Ishikawa (cell line): ENCODE results near the gene TMEM178B.
A peak's percentile ranks its signal among the peaks of the same experiment; 100 is the strongest.

Experiments used
- CEBPB ChIP-seq: IDR thresholded peaks from 2 replicates; pipeline ENCODE4 v1.6.1; 2012
- CREB1 ChIP-seq: IDR thresholded peaks from 2 replicates; pipeline ENCODE4 v1.6.1; 2012; ENCODE audit warnings: low read depth
- EGR1 ChIP-seq: IDR thresholded peaks from 2 replicates; pipeline ENCODE4 v1.6.1; 2012
- EP300 ChIP-seq: IDR thresholded peaks from 2 replicates; pipeline ENCODE4 v1.6.1; 2012; ENCODE audit warnings: borderline replicate concordance
- FOXM1 ChIP-seq: IDR thresholded peaks from 2 replicates; pipeline ENCODE4 v1.6.1; 2012; ENCODE audit warnings: low read depth, borderline replicate concordance
- NFIC ChIP-seq: IDR thresholded peaks from 2 replicates; pipeline ENCODE4 v1.6.1; 2012
- RAD21 ChIP-seq: IDR thresholded peaks from 2 replicates; pipeline ENCODE4 v1.6.1; 2012; ENCODE audit warnings: low read depth
- TAF1 ChIP-seq: IDR thresholded peaks from 2 replicates; pipeline ENCODE4 v1.6.1; 2012; ENCODE audit warnings: low read depth, mild to moderate bottlenecking
- TCF12 ChIP-seq: IDR thresholded peaks from 2 replicates; pipeline ENCODE4 v1.6.1; 2012; ENCODE audit warnings: low read depth
- TEAD4 ChIP-seq: IDR thresholded peaks from 2 replicates; pipeline ENCODE4 v1.6.1; 2012
- YY1 ChIP-seq: IDR thresholded peaks from 2 replicates; pipeline ENCODE4 v1.6.1; 2012; ENCODE audit warnings: low read depth
- ZBTB7A ChIP-seq: IDR thresholded peaks from 2 replicates; pipeline ENCODE4 v1.6.1; 2012; ENCODE audit warnings: low read depth
- TF ChIP-seq, protein P1 (sequence below): IDR thresholded peaks from 2 replicates; pipeline ENCODE4 v1.6.1; 2012
- TF ChIP-seq, protein P2 (sequence below): IDR thresholded peaks from 2 replicates; pipeline ENCODE4 v1.6.1; 2012
- TF ChIP-seq, protein P3 (sequence below): IDR thresholded peaks from 2 replicates; pipeline ENCODE4 v1.6.1; 2012; ENCODE audit warnings: low read depth, mild to moderate bottlenecking

The TMEM178B gene

DNA sequence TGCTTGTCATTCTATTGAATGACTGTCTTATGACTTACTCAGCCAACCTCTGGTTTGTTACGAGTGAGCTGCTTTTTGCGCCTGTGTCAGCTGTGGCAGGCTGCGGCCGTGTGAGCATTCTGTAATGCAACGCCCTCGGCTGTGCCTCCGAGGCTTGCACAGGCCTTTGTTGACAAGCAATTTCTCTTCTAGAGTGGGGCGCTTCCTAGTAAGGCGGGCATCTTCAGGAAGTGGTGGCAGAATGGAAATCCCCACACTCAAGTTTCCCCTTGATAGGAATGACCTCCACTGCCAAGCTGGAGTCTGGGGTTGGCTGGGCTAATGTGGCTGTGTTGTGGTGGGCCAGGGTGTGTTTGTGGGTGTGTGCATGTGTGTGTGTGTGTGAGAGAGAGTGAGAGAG lies 20.2 kb upstream of the TMEM178B start:
- TF ChIP-seq EP300, result no peak
- TF ChIP-seq EGR1, result no peak
- no peak for TF ChIP-seq FOXM1
- no peak for TF ChIP-seq TEAD4

DNA sequence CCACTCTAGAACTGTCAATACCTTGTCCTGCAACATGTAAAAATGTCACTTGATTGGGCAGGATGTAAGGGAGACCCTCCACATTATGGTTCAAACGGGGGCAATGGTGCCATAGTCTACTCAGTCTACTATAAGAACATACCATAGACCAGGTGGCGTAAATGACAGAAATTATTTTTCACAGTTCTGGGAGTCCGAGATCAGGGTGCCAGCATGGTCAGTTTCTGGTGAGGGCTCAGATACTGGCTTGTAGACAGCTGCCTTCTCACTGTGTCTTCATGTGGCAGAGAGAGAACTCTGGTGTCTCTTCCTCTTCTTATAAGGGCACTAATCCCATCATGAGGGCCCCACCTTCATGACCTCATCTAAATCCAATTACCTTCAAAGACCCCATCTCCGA lies 18.7 kb upstream of the TMEM178B start:
- TF ChIP-seq, protein P1, sequence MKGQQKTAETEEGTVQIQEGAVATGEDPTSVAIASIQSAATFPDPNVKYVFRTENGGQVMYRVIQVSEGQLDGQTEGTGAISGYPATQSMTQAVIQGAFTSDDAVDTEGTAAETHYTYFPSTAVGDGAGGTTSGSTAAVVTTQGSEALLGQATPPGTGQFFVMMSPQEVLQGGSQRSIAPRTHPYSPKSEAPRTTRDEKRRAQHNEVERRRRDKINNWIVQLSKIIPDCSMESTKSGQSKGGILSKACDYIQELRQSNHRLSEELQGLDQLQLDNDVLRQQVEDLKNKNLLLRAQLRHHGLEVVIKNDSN, result no peak
- no peak for TF ChIP-seq CEBPB
- no peak for TF ChIP-seq NFIC
- no peak for TF ChIP-seq TEAD4
- TF ChIP-seq FOXM1, result no peak
- no peak for TF ChIP-seq RAD21
- no peak for TF ChIP-seq EGR1
- TF ChIP-seq, protein P2, sequence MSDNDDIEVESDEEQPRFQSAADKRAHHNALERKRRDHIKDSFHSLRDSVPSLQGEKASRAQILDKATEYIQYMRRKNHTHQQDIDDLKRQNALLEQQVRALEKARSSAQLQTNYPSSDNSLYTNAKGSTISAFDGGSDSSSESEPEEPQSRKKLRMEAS, result no peak
- TF ChIP-seq ZBTB7A, result no peak
- TF ChIP-seq, protein P3, sequence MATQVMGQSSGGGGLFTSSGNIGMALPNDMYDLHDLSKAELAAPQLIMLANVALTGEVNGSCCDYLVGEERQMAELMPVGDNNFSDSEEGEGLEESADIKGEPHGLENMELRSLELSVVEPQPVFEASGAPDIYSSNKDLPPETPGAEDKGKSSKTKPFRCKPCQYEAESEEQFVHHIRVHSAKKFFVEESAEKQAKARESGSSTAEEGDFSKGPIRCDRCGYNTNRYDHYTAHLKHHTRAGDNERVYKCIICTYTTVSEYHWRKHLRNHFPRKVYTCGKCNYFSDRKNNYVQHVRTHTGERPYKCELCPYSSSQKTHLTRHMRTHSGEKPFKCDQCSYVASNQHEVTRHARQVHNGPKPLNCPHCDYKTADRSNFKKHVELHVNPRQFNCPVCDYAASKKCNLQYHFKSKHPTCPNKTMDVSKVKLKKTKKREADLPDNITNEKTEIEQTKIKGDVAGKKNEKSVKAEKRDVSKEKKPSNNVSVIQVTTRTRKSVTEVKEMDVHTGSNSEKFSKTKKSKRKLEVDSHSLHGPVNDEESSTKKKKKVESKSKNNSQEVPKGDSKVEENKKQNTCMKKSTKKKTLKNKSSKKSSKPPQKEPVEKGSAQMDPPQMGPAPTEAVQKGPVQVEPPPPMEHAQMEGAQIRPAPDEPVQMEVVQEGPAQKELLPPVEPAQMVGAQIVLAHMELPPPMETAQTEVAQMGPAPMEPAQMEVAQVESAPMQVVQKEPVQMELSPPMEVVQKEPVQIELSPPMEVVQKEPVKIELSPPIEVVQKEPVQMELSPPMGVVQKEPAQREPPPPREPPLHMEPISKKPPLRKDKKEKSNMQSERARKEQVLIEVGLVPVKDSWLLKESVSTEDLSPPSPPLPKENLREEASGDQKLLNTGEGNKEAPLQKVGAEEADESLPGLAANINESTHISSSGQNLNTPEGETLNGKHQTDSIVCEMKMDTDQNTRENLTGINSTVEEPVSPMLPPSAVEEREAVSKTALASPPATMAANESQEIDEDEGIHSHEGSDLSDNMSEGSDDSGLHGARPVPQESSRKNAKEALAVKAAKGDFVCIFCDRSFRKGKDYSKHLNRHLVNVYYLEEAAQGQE, result no peak
- TF ChIP-seq EP300, result no peak
- TF ChIP-seq YY1, result no peak
- no peak for TF ChIP-seq TCF12

DNA sequence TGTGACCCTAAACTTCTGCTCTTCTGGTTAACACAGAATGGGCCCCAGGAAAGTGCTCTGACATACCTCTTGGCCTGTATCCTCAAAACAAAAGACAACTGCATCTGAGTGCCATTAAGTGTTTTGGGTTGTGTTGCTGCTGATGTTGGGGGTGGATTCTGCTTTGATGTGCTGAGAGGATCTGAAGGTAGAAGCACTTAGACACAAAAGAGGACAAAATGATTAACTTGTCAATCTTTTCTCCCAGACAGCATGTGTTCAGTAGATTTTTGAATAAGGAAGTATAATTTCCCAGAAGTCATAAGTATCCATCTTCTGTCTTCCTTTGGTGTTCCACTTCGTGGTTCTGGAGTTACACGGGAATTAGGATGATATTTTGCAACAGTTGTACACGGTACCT lies 16.1 kb upstream of the TMEM178B start:
- TF ChIP-seq TEAD4 (no peak), YY1 (no peak)
- TF ChIP-seq, protein P3, result no peak

DNA sequence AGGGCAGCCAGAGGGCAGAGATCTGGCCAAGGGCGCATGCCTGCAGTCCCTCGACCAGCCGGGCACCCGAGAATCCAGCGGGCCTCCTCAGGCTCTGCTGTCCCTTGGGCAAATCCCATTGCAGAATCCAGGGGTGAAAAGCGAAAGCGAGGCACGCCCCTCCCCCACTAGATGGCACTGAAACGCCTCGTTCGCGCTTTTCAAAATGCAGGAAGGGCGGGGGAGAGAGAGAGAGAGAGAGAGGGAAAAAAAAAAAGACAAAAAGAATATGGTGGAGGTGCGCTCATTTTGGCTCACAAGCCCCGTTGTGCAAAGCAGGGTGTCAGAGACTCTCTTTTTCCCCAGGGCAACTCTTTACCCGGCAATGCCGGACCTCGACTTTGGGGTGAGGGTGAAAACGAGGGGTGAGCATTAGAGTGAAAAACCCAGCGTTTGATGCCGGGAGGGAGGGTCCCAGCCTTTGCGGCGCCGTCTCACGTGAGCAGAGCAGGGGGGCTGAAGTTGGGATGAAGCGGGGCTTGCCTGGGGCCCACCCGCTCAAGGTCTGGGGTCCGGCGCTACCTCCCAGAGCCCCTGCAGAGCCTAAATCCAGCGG lies 2.5 kb upstream of the TMEM178B start:
- TF ChIP-seq, protein P2, result no peak
- TF ChIP-seq RAD21, result peak; percentile 15; the same call in 1 of the 2 replicates

DNA sequence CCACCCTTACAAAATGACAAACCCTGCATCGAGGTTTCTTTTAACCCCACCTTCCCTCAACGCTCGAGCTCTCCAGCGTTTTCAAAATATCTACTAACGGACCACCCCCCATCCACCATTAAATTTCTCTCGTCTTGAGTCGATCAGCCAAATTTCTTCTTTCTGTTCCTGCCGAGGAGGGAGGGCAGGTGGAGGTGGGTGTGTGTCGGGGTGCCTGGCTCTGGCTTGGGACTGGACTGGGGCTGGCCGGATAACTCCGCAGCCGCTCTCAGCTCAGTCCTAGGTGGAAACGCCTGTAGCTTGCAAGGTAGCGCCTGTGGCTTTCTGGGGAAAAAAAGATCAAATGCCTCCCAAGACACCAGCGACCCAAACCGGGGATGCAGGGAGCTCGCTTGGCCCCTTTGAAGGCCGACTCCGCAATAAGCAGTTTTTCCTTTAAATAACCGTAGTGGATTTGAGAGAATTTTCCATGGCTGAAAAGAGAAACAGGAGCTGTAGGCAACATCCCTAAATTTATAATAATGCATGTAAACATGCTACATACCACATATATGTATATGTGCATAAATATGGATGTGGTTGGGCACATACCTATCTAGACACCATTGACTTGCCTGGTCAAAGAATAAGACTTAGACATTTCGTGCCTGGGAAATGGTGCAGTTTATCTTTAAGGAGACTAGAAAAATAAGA lies 1.9 kb upstream of the TMEM178B start:
- no peak for TF ChIP-seq CEBPB
- no peak for TF ChIP-seq RAD21
- TF ChIP-seq ZBTB7A, result no peak

DNA sequence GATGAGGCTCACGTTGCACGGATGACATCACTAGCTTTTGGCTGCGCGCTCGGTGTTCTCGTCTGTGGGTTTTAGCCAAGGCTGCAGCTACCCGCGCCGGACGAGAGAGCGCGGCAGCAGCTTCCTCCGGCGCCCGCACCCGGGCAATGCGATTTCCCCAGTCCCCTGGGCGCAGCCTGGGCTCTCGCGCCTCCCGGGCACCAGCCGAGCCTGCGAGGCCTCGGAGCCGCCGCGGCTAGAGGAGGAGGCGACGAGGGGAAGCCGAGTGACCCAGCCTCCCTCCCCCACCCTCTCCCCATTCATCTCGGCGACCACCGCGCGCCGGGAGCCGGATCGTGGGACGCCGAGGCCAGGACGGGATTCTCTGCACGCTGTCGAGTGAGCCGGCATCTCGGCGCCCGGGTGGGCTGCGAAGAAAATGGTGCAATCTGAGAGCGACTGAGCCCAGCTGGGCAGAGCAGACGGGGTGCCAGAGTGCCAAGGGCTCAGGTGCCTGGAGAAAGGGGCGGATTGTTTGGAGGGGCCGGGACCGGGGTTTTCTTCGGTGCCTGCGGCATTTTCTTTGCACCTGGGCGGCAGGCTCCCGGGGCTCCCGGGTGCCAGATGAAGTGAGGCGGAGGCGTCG lies 1.2 kb upstream of the TMEM178B start:
- TF ChIP-seq CEBPB (no peak), EP300 (no peak), RAD21 (no peak), NFIC (no peak), CREB1 (no peak), FOXM1 (no peak), EGR1 (no peak), YY1 (no peak), TCF12 (no peak), TAF1 (no peak), ZBTB7A (no peak)
- TF ChIP-seq, protein P2, result no peak

DNA sequence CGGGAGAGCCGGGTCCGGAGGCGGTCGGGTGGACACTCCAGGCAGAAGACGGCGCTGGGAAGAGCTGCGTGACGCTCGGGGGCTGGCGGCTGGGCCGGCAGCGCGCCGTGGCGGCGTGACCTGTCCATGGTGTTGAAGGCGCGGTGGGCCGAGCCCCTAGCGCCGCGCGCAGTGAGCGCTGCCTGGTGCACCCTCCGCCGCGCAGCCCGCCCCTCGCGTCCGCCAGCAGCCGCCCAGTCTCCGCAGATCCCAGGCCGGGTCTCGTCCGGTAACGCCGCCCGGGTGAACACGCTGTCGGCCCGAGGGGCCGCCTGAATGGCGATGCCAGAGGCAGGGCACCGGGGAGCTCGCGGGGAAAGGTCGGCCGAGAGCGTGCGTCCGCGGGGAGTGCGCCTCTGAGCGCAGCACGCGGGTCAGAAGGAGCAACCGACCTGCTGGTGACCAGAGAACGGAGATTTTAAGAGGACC lies 657 bp upstream of the TMEM178B start:
- TF ChIP-seq, protein P2, result peak; percentile 42; the same call in 1 of the 2 replicates
- no peak for TF ChIP-seq CEBPB
- TF ChIP-seq FOXM1, result no peak
- TF ChIP-seq, protein P3, result peak; percentile 83
